GM21717 (cell line): ENCODE measurements around the gene ID3.
A peak's percentile ranks its signal among the peaks of the same experiment; 100 is the strongest.

ENCODE experiments used
- ATAC-seq: cut with Tn5 transposase; IDR thresholded peaks from one replicate; pipeline ENCODE4 v1.9.1; 2021; ENCODE audit warnings: mild to moderate bottlenecking, moderate library complexity; ENCODE audit not compliant: unreplicated experiment

Gene ID3, protein sequence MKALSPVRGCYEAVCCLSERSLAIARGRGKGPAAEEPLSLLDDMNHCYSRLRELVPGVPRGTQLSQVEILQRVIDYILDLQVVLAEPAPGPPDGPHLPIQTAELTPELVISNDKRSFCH

DNA sequence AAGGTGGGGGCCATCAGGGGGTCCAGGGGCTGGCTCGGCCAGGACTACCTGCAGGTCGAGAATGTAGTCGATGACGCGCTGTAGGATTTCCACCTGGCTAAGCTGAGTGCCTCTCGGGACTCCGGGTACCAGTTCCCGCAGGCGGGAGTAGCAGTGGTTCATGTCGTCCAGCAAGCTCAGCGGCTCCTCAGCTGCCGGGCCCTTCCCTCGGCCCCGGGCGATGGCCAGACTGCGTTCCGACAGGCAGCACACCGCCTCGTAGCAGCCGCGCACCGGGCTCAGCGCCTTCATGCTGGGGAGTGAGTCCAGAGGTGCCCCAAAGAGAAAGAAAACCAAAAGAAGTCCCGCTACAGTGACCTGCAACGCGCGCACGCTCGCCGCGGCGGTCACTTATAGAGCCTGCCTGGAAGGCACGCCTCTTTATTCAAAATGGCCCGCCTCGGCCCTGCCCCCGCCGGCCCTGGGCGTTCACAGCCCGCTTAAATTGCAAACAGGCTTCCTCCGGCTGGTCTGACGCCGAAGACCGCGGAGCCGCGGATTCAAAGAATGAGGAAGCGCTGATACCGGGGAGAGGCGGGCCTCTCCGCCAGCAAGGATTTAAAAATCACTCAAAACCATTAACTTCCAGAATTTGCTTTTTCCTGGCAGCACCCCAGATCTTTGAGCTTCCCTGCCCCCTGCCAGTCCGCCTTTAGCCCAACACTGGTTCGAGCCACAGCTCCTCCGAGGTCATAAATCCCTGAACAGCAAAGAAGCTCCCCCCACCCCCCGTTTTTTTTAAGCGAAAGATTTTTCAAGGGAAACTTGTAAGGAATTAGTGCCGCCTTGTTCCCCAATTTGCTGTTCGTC is at the start of gene ID3:
Gene ID3 (minus strand): TSS at position 366 of the 849 bp plus-strand sequence. CDS start 75 bp downstream, at position 291.
- peak; percentile 52 for ATAC-seq

DNA sequence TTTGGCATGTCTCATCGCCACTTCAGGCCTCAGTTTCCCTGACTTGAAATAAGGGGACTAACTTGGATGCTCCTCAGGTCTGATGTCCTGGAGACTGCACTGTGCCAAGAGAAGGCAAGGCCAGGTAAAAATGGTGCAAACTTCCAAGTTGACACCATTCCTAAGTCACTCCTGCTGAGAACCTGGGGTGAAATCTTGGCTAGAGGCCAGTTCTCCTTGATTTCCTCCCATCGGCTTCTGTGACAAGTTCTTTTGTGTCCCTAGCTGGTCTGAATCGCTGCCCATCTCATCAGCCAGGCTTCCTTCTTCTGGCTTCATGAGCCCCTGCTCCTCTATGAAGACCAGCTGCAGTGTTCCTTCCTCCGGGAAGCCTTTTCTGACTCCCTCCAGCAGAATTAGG is 48.6 kb upstream of the ID3 start:
- ATAC-seq: no peak

DNA sequence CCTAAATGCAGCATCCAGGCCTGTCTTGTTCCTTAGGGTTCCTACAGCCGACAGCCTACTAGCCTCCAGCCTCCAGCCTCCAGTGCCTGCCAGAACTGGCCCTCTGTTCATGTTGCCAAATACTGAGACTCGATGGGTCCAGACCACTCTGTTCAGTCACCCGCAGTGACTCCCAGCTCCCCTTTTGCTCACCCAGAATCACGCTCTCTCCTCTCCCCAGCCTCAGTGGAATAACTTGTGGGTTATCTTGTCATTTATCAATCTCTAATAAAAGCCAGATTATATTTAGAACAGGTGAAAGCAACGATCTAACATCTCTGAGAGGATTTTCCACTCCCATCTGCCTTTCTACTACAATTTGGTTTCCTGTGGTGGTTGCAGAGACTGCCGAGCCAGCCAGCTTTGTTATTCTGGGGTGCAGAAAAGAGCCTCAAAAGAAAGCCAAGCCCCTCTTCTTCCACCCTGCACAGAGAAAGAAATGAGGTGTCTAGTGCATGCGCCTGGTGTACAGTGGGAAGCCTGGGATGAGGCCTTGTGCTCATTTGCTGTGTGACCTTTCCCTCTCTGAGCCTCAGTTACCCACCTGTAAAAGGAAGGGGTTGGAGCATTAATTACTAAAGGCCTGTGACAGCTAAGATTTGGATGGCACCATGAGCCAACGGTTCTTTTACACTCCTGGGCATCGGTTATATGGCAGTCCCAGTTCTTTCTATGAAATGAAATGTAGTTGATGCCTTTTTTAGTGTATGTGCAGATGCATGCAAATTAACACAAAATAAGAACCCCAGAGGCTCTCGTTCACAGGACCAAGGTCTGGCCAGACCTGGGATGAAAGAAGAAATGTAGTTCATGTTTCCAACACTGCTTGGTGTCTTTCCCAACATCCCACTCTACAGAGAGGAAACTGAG is 42.9 kb upstream of the ID3 start:
- no peak for ATAC-seq

DNA sequence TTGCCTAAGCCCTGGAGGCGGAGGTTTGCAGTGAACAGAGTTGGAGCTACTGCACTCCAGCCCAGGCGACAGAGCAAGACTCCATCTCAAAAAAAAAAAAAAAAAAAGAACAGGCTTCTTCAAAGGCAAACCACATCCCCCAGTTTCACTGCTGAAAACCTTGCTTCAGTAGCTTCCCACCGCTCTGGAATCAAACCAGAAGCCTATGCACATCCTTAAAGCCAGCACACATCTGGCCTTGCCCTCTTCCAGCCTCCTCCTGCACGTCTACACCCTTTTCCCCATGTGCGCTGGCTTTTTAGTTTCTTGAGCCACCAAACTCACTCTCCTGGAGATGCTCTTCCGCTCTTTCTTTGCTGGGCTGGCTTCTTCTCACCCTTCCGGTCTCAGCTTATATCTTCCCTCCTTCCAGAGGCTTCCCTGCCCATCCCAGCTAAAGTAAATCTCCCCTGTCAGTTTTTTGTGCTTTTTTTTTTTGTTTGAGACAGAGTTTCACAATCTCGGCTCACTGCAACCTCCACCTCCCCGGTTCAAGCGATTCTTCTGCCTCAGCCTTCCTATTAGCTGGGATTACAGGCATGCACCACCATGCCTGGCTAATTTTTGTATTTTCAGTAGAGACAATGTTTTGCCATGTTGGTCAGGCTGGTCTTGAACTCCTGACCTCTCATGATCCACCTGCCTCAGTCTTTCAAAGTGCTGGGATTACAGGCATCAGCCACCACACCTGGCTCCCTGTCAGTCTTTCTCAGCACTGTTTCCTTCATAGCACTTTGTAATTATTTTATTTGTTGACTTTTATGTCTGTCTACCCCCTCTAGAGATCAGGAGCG is 42.0 kb upstream of the ID3 start:
- no peak for ATAC-seq

DNA sequence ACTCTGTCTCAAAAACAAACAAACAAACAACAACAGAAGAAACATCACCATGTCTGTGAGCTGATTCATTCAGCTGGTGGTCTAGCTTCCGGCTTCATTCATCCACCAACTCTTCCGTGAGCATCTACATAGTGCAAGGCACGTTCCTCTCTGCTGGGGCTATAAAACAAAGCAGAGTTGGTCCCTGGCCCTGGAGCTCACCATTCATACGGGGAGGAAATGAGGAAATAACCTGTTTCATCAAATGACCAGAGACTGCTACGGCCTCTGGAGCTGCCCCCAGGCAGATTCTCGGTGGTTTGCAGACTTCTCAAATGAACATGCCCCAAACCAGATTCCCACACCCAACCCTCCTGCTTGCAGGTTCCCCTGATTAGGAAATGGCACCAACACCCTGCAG is 41.0 kb upstream of the ID3 start:
- ATAC-seq: no peak

DNA sequence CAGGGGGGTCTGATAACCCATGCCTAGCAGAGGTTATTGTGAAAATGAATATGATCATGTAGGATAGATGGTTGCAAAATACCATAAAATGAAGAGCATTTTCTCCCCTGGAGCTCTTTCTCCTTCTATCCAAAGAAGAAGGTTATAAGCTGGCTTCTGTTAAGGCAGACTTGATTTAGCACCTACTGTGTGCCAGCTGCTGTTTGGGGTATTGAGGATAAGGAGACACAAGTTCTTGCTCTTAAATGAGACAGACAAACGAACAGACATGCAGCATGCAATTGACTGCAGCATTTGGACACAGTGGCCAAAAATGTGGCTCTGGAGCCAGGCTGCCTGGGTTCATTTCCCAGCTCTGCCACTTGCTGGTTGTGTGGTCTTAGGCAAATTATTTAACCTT is 39.8 kb upstream of the ID3 start:
- no peak for ATAC-seq

DNA sequence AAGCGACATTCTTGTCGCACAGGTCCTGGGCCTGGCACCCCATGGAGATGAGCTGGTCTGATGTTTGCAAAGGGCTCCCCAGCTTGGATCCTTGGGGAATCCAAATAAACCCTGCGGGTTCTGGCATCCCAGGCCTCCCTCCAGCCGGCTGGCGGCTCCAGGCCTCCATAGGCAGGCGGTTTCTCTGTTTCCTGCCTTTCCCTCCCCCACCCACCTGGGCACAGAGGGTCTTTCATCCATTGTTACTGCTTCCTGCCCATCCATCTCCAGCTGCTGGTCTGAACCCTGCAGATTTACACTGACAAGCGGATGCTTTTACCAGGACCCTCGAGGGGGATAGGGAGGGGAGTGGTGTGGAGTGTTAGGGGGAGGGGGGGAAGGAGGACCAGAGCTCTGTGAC is 39.1 kb upstream of the ID3 start:
- no peak for ATAC-seq

DNA sequence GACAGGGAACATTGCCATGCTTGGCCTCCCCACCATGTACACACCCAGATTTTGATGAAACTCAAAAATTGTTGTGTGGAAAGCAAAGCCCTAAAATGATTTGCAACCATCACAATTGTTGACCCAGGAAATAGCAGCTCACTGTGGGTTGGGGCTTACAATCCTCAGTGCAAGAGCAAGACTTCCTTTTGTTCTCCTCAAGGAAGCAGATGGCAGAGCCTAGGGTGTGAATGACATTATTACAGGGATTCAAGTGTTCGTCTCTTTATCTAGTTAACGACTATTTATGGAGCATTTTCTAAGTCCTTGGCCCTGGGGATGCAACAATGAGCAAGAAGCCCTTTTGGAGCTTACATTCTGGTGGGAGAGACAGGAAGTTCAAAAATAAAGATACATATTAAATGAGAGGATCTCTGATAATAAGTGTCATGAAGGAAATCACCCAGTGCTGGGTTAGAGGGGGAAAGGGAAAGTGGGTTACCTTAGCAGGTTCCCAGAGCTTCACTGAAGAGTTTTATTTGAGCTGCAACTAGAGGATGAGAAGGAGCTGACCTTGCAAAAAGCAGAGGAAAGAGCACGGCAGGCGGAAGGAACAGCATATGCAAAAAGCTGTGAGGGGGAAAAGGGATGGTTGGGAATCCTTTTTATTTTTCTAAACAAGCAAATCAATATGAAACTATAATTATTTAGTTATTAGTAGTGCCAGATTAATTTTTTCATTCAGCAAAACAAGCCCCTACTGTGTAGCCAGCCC is 38.5 kb upstream of the ID3 start:
- ATAC-seq: no peak

DNA sequence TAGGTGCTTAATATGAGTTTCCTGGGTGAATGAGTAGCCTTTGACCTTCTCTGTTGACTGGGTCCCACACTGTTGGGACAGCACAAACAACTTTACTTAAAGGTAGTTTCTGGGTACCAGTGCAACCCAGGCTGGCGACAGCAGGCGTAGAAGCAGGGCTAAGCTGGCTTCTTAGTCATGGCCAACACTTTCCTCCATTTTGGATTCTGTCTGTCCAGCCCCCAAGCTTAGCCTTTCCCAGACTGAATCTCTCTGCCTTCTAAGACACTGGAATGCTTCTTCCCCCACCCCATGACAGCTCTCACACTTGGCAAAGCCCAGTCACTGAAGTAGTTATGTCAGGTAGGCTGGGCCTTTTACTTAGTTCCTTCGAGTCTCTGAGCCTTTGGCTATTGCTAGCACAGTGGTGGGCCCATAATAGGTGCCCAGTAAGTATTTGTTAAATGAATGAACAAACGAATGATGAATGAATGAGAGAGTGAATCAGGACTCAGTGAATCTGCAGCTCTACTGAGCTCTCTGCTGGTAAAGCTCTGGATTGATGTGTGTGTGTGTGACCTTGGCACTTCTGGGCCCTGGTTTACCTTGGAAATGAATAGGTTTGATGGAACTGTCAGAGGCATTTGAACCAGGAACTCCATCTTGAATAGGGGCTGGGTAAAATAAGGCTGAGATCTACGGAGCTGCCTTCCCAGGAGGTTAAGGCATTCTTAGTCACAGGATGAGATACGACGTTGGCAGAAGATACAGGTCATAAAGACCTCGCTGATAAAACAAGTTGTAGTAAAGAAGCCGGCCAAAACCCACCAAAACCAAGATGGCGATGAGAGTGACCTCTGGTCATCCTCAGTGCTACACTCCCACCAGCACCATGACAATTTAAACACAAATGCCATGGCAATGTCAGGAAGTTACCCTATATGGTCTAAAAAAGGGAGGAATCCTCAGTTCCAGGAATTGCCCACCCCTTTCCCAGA is 37.4 kb upstream of the ID3 start:
- ATAC-seq: no peak

DNA sequence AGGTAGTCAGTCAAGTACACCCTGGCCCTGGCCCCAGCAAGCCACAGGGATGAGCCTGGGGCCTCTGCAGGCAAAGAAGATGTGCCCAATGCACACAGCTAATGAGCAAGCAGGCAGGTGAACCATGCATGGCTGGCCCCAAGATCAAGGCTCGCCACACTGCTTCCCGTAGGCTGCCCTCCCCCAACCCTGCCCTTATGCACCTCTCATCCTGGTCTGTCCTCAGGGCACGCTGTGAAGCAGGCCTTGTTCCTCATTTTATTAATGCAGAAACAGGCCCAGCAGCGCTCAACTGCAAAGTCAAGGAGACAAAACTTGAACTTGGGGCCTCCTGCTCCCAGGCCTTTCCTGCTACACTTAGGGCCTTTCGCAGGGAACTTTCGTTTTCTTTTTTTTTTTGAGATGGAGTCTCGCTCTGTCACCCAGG is 35.6 kb upstream of the ID3 start:
- ATAC-seq: no peak

DNA sequence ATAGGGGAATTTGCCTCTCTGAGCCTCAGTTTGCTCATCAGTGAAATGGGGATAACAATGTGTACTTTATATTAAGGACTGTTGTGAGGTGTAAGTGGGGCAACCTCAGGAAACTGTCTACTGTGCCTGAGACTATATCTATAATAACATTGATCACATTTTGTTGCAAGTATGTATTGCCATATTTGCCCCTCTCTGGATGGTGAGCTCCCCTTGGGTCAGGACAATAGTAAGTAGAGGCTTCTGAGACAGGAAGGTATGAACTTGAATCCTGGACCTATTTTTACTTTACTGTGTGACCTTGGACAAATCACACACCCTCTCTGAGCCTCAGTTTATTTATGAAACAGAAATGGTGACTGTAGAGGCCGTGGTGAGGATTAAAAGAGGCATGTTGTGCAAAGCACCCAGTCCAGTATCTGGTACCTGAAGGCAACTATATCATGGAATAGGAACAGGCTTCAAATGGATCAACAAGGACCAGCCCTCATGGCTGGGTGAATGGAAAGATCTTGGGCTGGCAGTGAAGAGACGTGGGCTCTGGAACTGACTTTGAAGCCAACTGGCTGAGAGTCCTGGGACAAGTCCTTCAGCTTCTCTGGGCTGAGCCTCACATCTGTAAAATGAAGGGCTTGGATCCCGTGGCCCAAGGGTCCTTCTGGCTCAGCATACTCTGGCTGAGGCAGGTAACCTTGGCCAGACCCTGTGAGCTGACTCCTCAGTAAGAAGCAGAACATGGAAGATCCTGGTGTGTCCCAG is 35.0 kb upstream of the ID3 start:
- no peak for ATAC-seq

DNA sequence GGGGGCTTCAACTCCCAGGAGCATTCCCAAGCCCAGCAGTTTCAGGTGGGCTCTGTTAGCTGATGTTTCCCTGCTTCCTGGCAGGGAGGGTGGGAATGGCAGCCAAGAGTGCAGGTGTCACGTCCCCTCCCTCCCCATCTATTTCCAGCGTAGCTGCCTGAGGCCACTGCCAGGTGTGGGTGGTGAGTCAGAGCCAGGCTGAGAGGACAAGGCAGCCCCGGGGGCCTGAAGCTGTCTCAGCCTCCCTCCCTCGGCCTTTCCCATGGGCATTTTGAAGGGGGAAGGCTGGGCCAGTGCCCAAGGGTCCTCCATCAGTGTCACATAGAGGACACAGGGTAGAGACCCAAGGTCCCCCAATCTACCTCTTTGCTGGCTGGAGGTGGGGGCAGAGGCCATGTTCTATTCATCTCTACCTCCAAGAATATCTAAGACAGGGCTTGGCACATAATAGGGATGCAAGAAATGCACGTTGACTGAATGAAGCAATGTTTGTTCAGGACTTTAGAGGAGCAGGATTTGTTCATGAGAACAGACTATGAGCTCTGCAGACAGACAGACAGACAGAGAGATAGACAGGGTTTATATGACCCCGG is 34.4 kb upstream of the ID3 start:
- no peak for ATAC-seq

DNA sequence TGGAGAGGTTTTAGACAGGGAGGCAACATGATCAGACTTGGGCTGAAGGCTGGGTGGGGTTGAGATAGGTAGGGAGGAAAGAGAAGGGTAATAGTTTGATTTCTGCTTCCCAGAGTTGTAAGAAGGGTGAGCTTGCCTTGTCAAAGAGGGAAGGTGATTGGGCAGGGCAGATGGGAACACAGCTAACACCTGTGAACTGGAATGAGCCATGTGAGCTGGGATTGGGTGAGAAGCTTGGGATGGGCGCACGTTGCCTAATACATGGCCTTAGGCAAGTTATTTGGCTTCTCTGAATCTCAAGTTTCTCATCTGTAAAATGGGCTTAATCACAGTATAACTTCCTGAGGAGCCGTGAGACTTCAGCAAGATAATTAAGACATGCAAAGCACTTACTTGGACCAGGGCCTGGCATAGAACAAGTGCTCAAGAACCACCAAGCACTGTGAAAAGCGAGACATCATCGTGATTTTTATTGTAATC is 33.8 kb upstream of the ID3 start:
- ATAC-seq: no peak

DNA sequence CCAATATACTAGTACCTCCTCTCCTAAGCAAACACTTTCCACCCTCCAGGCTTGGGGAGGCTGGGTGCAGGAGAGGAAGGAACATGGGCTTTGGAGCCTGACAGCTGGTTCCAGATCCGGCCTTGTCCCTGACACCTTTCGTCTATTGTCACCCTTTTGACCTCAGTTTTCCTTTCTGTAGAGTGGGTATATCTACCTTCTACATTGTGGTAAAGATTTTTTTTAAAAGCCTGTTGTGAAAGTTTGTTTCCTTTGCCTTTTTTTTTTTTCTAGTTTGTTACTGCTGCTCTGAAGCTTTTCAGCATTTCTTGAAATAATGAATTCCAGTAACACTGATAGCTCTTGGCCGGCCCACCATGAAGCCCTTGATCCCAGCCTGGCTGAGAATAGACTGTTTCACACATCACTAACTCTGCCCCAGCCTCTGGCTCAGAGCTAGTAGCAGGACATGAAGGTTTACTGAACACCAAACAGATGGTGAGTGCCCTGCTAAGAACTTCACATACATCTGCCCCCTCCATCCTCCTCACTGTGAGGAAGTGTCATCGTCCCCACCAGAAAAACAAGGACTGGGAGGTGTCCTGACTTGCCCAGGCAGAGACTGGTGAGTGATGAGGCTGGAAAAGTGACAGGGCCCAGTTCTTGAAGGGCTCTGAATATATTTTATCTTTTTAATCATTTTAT is 33.0 kb upstream of the ID3 start:
- ATAC-seq: no peak

DNA sequence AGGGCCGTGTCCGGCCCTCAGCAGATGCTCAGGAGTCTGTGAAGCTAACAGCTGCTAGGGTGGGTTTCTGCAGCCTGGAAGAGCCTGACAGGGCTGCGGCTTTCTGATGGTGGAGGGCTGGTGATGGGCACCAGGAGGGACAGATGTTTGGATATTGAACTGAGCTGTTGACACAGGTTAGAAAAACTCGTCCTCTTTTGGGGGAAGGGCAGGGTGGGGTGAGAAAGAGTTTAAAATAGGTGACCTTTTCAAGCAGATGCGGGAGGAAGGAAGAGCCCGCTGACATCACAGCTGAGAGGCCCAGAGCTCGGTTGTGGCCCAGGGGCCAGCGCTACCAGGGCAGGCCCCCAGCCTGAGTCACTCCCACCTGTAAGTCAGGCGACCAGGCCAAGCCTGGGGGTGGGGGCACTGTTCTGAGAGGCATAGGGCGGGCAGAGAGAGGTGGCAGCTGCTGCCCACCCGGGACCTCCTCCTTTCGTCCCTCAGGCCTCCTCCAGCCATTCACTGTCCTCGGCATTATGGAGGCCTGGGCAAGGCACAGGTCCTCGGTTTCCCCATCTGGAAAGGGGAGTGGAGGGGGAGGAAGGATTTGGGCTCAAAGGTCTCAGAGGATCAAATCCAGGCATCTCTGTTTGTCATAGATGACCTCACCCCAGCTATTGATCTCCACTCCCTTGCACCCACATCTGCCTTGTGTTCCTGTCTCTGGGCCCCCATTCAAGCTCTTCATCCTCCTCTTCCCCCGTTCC is 32.3 kb upstream of the ID3 start:
- no peak for ATAC-seq

DNA sequence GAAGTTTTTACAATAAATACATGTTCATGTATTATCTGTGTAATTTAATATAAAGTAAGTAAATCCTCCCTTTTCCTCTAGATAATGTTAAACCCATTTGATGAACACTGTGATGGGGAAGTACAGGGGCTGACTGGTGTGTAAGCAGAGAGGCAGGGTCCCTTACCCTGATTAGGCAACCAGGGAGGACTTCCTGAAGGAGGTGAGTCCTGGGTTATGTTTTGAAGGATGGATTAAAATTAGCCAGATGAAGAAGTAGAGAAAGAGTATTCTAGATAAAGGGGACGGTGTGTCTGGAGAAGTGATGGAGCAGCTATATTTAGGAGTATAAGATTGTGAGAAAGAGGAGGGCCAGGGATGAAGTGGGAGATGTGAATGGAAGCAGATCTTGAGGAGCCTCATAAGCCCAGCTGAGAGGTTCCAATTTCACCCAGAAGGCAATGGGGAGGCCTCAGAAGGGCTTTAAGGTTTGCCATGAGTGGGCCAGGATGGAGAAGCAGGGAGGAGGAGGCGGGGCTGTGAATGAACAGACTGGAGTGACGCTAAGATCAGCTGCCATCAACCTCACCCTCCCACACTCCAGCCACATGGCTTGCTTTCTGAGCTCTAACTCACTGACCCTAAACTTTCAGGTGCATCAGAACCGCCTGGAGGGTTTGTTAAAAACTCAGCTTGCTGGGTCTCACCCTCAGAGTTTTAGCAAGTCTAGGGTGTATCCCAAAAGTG is 30.9 kb upstream of the ID3 start:
- ATAC-seq: no peak
